Activated CD4-positive, alpha-beta T cell treated with anti-CD3 and anti-CD28 coated beads for 4 hours (primary cell): ENCODE results near the gene POLA2.

Experiments used
- DNase-seq, 2 donors: peaks; one replicate each; pipeline ENCODE4 v3.0.0-alpha.2; 2020

The POLA2 gene

DNA sequence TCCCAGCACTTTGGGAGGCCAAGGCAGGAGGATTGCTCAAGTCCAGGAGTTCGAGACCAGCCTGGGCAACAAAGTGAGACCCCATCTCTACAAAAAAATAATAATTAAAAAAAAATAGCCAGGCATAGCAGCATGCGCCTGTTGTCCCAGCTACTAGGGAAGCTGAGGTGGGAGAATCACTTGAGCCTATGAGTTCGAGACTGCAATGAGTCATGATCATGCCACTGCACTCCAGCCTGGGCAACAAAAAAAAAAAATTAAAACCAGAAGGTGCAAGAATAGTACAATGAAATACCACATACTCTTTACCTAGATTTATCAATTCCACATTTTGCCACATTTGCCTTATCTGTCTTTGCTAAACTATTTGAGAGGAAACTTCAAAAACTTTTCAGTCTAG is 80.1 kb downstream of the POLA2 start:
- no peak for DNase-seq
